Body of pancreas (tissue), 4 donors: ENCODE data around the gene PTH1R.

Experiments
- POLR2A ChIP-seq, 3 donors: fragments of 450-650 bp; IDR thresholded peaks; one replicate each; pipeline ENCODE4 v1.6.1; 2016; ENCODE audit warnings: antibody characterized with exemption in 3 of 3, mild to moderate bottlenecking in 2 of 3
- TF ChIP-seq, protein P1 (sequence below), 7 experiments: fragments of 450-650 bp in 4 of 7; fragments of 200-600 bp in 3 of 7; sonication (generic) in 3 of 7; IDR thresholded peaks; one replicate each; pipeline ENCODE4 v1.5.1; 2016 to 2019; ENCODE audit warnings: antibody characterized with exemption in 7 of 7

DNA sequence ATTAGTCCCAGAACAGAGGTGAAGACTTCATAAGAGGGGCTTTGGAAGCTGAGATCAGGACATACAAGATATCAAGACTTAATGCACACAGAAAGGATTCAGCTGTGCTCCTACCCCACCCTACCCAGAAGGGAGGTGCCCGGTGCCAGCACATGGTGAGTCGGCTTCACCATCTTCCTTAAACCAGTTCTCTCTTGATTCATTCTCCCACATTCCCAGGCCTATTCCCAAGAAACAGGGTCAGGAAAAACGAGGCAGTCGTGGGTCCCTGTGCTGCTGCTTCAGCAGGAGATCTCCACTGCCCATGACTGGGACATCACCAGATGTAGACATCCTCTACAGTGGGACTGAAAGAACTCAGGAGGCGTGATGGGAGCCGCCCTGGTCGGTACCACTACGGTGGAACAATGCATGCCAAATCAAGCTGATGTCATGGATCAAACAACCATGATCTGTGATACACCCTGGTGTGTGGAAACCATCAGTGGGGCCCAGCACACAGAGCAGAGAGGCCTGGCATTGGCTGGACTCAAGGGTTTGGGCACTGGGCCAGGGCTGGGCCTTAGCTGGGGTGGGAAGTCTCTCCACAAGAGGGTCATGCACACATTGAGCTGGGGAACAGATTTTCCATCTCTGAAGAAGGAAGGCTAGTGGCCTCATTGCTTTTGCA is 57.1 kb downstream of the PTH1R start:
- TF ChIP-seq, protein P1, sequence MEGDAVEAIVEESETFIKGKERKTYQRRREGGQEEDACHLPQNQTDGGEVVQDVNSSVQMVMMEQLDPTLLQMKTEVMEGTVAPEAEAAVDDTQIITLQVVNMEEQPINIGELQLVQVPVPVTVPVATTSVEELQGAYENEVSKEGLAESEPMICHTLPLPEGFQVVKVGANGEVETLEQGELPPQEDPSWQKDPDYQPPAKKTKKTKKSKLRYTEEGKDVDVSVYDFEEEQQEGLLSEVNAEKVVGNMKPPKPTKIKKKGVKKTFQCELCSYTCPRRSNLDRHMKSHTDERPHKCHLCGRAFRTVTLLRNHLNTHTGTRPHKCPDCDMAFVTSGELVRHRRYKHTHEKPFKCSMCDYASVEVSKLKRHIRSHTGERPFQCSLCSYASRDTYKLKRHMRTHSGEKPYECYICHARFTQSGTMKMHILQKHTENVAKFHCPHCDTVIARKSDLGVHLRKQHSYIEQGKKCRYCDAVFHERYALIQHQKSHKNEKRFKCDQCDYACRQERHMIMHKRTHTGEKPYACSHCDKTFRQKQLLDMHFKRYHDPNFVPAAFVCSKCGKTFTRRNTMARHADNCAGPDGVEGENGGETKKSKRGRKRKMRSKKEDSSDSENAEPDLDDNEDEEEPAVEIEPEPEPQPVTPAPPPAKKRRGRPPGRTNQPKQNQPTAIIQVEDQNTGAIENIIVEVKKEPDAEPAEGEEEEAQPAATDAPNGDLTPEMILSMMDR (IDR thresholded peaks at IDR 0.05), result no peak
- TF ChIP-seq POLR2A (IDR thresholded peaks at IDR 0.05), result no peak
